ENCODE measurements around the gene SLIRP.
"Not testable (repeated sequence)": the region's sequence is repeated elsewhere in the genome, so short reads cannot be mapped to it uniquely, and the experiment has no call there.

The SLIRP gene

GRCh38 chr14:77738559-77739250 is 30.8 kb downstream of the SLIRP start:
- no peak overlapping the region for H3K4me2 ChIP-seq (ENCODE audit: insufficient read depth, low read length)
- H3K27ac ChIP-seq (ENCODE audit: low read length): no peak overlapping the region
- ATAC-seq (ENCODE audit: insufficient read depth, low read depth): no peak
- no peak overlapping the region for H2AFZ ChIP-seq (ENCODE audit: low read depth, low read length)
- peaks cover 14% of the 10 kb centered on the region for H4K20me1 ChIP-seq (ENCODE audit: insufficient read depth, low read length)
- peaks cover 56% of the 10 kb centered on the region for H3K79me2 ChIP-seq (ENCODE audit: insufficient read depth, low read length)
- H3K9me3 ChIP-seq (ENCODE audit: insufficient read depth, low read length, severe bottlenecking): no peaks in the 10 kb centered on the region
- peaks cover 90% of the 10 kb centered on the region for H3K36me3 ChIP-seq (ENCODE audit: insufficient read depth, low read length)
- no peak for DNase-seq
- H3K4me1 ChIP-seq (ENCODE audit: insufficient read depth, low read length): no peaks in the 10 kb centered on the region
- TF ChIP-seq EZH2 (IDR thresholded peaks at IDR 0.05; ENCODE audit: borderline replicate concordance, low read depth, low read length, severe bottlenecking): no peak
- TF ChIP-seq, protein P1, sequence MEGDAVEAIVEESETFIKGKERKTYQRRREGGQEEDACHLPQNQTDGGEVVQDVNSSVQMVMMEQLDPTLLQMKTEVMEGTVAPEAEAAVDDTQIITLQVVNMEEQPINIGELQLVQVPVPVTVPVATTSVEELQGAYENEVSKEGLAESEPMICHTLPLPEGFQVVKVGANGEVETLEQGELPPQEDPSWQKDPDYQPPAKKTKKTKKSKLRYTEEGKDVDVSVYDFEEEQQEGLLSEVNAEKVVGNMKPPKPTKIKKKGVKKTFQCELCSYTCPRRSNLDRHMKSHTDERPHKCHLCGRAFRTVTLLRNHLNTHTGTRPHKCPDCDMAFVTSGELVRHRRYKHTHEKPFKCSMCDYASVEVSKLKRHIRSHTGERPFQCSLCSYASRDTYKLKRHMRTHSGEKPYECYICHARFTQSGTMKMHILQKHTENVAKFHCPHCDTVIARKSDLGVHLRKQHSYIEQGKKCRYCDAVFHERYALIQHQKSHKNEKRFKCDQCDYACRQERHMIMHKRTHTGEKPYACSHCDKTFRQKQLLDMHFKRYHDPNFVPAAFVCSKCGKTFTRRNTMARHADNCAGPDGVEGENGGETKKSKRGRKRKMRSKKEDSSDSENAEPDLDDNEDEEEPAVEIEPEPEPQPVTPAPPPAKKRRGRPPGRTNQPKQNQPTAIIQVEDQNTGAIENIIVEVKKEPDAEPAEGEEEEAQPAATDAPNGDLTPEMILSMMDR (IDR thresholded peaks at IDR 0.05; ENCODE audit: borderline replicate concordance, extremely low read depth, low read length, poor library complexity, severe bottlenecking): no peak
- H3K27me3 ChIP-seq (ENCODE audit: insufficient read depth, low read length, poor library complexity): no peaks in the 10 kb centered on the region
- H3K4me3 ChIP-seq (ENCODE audit: low read depth in 1 of 2, low read length in 2 of 2): no peak overlapping the region
- no peak overlapping the region for H3K9ac ChIP-seq (ENCODE audit: low read depth, low read length)

DNA sequence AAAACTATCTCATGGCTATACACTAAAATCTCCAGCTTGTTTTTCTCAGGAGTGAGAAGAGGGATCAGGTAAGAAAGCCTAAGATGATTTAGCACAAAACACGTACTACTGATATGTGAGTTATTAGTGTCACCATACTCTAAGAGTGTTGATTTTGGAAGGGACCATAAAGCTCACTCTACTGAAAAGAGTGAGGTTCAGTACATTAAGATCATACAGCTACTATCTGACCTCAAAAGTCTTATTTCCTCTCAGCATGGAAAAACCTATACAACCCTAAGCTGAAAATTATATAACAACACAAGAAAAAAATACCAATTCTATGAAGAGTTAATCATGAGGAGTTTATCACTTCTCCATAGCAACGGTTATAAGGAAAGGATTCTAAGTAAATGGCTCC is 33.5 kb downstream of the SLIRP start:
- H3K27me3 ChIP-seq (ENCODE audit: insufficient read depth, low read length, poor library complexity): no peaks in the 10 kb centered on the region
- H3K79me2 ChIP-seq (ENCODE audit: insufficient read depth, low read length): peaks cover 83% of the 10 kb centered on the region
- H3K27ac ChIP-seq (ENCODE audit: low read length): no peak overlapping the region
- peaks cover 24% of the 10 kb centered on the region for H4K20me1 ChIP-seq (ENCODE audit: insufficient read depth, low read length)
- H3K9ac ChIP-seq (ENCODE audit: low read depth, low read length): no peak overlapping the region
- no peak for TF ChIP-seq EZH2 (IDR thresholded peaks at IDR 0.05; ENCODE audit: borderline replicate concordance, low read depth, low read length, severe bottlenecking)
- TF ChIP-seq, protein P1 (IDR thresholded peaks at IDR 0.05; ENCODE audit: borderline replicate concordance, extremely low read depth, low read length, poor library complexity, severe bottlenecking): no peak
- ATAC-seq (ENCODE audit: insufficient read depth, low read depth) (no peak), DNase-seq (no peak)
- H2AFZ ChIP-seq (ENCODE audit: low read depth, low read length): no peak overlapping the region
- H3K4me2 ChIP-seq (ENCODE audit: insufficient read depth, low read length): no peak overlapping the region
- no peak overlapping the region for H3K4me3 ChIP-seq (ENCODE audit: low read depth in 1 of 2, low read length in 2 of 2)
- no peaks in the 10 kb centered on the region for H3K4me1 ChIP-seq (ENCODE audit: insufficient read depth, low read length)
- H3K9me3 ChIP-seq (ENCODE audit: insufficient read depth, low read length, severe bottlenecking): no peaks in the 10 kb centered on the region
- peaks cover 89% of the 10 kb centered on the region for H3K36me3 ChIP-seq (ENCODE audit: insufficient read depth, low read length)

GRCh38 chr14:77746064-77746702 is 38.3 kb downstream of the SLIRP start:
- TF ChIP-seq EZH2 (IDR thresholded peaks at IDR 0.05; ENCODE audit: borderline replicate concordance, low read depth, low read length, severe bottlenecking): no peak
- TF ChIP-seq, protein P1 (IDR thresholded peaks at IDR 0.05; ENCODE audit: borderline replicate concordance, extremely low read depth, low read length, poor library complexity, severe bottlenecking): no peak

GRCh38 chr14:77747425-77747824 is 39.5 kb downstream of the SLIRP start:
- H3K27me3 ChIP-seq (ENCODE audit: insufficient read depth, low read length, poor library complexity); H3K9me3 ChIP-seq (ENCODE audit: insufficient read depth, low read length, severe bottlenecking); H3K27ac ChIP-seq (ENCODE audit: low read length); DNase-seq; H3K4me1 ChIP-seq (ENCODE audit: insufficient read depth, low read length); H3K9ac ChIP-seq (ENCODE audit: low read depth, low read length); H3K4me2 ChIP-seq (ENCODE audit: insufficient read depth, low read length); H2AFZ ChIP-seq (ENCODE audit: low read depth, low read length); ATAC-seq (ENCODE audit: insufficient read depth, low read depth); H3K4me3 ChIP-seq (ENCODE audit: low read depth in 1 of 2, low read length in 2 of 2): not testable (repeated sequence)
- H4K20me1 ChIP-seq (ENCODE audit: insufficient read depth, low read length): peaks cover 22% of the 10 kb centered on the region; the same call in 1 of the 2 replicates
- peaks cover 72% of the 10 kb centered on the region for H3K79me2 ChIP-seq (ENCODE audit: insufficient read depth, low read length)
- peaks cover 88% of the 10 kb centered on the region for H3K36me3 ChIP-seq (ENCODE audit: insufficient read depth, low read length)

More at GRCh38 chr14:77746064-77746702, 38.3 kb downstream of the SLIRP start:
- ATAC-seq (ENCODE audit: insufficient read depth, low read depth) (no peak), DNase-seq (no peak)
- Histone ChIP-seq H3K36me3 (ENCODE audit: insufficient read depth, low read length) (peaks cover 84% of the 10 kb centered on the region), H3K27ac (ENCODE audit: low read length) (no peak overlapping the region), H2AFZ (ENCODE audit: low read depth, low read length) (no peak overlapping the region), H3K9me3 (ENCODE audit: insufficient read depth, low read length, severe bottlenecking) (no peaks in the 10 kb centered on the region), H3K79me2 (ENCODE audit: insufficient read depth, low read length) (peaks cover 71% of the 10 kb centered on the region), H4K20me1 (ENCODE audit: insufficient read depth, low read length) (peaks cover 19% of the 10 kb centered on the region; the same call in 1 of the 2 replicates), H3K4me2 (ENCODE audit: insufficient read depth, low read length) (no peak overlapping the region), H3K27me3 (ENCODE audit: insufficient read depth, low read length, poor library complexity) (no peaks in the 10 kb centered on the region), H3K4me1 (ENCODE audit: insufficient read depth, low read length) (no peaks in the 10 kb centered on the region), H3K9ac (ENCODE audit: low read depth, low read length) (no peak overlapping the region), H3K4me3 (ENCODE audit: low read depth in 1 of 2, low read length in 2 of 2) (no peak overlapping the region)
